NB4 (cell line): Measurements from ENCODE around the gene DPYSL5.

Experiments used
- POLR2A ChIP-seq: IDR thresholded peaks from 2 replicates; pipeline ENCODE4 v1.6.1; 2011; ENCODE audit warnings: mild to moderate bottlenecking; ENCODE audit not compliant: insufficient read length; ENCODE audit errors: extremely low read depth
- TF ChIP-seq, protein P1 (sequence below): IDR thresholded peaks from one replicate; pipeline ENCODE4 v1.5.1; 2012; ENCODE audit warnings: low read depth, low read length

DNA sequence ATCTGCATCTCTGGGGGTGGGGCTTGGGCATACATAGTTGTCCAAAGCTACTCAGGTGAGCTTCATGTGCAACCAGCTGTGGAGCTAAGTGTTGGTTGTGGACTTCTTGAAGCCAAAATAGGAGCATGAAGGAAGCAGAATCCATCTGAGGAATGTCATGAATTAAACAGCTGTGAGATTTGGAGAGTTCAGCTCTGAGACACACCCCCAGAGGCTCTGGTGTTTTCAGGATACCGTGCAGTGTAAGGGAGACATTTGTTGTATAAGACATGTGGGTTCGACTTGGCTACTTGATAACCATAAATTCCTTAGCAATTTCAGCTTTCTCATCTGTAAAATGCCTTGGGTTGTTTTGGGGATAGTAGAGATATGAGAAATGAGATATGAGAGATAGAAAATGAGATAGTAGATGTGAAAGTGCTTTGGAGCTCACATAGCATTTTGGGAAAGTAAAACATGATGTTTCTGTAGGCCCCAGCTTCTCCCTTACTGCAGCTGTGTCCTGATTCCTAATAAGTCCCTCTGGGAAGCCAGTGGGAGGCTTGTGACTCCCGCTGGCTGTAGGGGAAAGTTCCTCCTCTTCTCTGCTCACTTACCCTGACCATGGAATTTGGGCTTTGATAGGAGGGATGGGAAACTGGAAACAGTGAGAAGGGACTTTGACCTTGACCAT lies 50.0 kb downstream of the DPYSL5 start:
- TF ChIP-seq, protein P1, sequence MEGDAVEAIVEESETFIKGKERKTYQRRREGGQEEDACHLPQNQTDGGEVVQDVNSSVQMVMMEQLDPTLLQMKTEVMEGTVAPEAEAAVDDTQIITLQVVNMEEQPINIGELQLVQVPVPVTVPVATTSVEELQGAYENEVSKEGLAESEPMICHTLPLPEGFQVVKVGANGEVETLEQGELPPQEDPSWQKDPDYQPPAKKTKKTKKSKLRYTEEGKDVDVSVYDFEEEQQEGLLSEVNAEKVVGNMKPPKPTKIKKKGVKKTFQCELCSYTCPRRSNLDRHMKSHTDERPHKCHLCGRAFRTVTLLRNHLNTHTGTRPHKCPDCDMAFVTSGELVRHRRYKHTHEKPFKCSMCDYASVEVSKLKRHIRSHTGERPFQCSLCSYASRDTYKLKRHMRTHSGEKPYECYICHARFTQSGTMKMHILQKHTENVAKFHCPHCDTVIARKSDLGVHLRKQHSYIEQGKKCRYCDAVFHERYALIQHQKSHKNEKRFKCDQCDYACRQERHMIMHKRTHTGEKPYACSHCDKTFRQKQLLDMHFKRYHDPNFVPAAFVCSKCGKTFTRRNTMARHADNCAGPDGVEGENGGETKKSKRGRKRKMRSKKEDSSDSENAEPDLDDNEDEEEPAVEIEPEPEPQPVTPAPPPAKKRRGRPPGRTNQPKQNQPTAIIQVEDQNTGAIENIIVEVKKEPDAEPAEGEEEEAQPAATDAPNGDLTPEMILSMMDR, result no peak
- TF ChIP-seq POLR2A, result no peak
